NCI-H1436 treated with DMSO at 0.1 percent for 48 hours (cell line): ENCODE results near the gene LRP1B.
"Not testable (repeated sequence)": the region's sequence is repeated elsewhere in the genome, so short reads cannot be mapped to it uniquely, and the experiment has no call there.

ENCODE experiments used
- DNase-seq: peaks from one replicate; lab custom pipeline; 2025; lab: John Stamatoyannopoulos, UW

The LRP1B gene

DNA sequence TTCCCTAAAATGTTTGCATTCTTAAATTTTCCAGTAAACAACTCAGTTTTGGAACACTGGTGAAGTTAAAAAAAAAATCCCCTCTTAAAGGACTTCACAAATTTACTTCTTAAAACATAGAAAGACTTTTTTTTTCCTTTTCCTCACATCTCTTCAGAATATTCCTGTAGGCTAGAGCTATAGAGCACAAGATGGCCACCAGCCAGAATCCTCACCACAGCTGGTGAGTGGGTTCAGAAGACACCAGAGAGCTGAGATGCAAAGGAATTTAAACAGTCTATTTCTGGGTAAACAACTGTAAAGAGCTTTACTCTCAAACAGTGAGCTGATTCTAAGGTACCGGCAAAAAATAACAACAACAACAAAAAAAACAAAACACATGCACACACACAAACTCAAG is 252.8 kb downstream of the LRP1B start:
- no peak for DNase-seq

DNA sequence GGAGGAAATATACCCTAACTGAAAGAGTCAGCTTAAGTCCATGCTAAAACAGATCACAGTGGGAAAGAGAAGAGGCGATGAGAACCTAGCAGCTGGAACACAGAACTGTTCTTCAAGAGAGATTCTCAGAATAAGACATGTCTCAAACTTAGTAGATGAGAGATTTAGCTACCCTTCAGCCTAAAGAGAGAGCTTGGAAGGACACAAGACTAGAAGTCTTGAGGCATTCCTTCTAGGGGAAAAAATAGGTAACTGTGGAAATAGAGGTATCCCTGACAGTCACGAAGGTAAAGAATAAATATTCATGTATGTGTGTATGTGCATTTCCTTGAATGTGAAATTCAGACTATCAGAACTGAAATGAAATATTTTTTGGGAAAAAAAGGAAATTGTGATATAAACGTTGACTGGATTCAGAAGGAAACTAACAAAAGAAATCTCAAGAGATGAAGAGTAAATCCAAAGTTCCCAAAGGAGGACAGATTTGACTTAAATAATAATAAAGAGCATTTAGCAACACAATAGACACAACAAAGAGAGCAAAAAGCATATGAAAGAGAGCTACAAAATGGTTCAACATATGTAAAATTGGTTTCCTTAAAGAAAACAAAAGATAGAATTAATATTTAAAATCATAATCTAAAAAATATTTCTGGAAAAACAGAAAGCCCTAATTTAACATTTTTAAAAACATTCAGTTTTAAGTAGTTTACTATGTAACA is 258.7 kb downstream of the LRP1B start:
- DNase-seq = no peak

DNA sequence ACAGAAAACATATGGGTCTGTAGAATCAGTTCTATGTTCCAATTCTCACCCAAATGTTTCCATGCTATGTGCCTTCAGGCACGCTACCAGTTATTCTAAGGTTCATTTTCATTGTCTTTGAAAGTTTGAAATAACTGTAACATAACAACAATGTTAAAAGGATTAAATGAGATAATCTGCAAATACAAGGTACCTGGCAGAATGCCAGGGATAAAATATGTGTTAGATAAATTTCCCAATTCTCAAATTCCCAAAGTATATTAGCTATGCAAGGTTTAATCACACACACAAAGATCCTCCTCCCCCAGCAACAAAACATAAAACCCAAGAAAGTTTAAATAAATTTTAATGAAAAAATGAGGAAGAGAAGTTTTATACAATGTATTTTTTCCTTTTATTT is 261.2 kb downstream of the LRP1B start:
- no peak for DNase-seq

DNA sequence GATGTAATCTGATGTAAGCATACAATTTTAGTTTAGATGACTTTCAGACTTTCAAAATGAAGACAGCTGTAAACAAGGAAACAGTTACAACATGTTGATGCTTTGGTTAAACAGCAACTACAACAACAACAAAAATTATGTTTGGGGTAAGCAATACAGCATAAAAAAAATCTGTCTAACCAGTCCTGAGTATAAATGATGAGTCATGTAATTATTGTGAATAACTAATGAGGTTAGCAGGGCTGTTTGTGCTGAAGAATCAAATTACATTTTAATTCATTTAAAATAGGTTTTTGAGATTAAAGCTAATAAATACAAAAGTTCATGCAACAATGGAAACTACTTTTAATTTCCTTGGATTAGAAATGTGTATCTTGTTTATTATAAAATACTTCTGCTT is 266.9 kb downstream of the LRP1B start:
- no peak for DNase-seq

DNA sequence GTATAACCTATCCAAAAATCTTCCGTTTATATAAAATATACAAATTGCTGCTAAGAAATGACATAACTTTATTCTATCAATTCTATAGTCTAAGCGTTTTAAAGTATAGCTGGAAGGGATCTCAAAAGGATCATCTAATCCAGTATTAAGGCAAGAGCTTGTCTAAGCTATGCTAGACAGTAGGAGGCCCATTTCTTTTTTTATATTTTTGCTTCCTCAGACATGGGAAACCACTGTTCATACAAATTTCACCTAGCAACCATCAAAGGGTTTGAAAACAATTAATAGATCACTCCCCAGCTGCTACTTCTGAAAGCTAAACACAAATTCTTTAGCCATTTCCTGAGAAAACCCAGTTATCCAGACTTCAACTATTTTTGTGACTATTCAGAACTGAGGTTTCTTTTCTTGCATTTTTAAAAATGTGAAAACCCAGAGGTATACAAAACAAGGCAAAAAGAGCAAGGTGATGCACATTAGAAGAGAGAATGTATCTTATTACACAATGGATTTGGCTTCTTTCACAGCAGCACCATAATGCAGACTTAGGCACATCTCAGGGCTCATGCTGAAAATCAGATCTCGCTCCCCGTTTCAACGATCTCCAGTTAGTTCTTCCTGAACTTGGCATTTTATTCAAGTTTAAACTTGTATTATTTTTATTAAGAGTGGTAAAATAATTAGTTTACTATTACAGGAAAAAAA is 274.4 kb downstream of the LRP1B start:
- DNase-seq = no peak

DNA sequence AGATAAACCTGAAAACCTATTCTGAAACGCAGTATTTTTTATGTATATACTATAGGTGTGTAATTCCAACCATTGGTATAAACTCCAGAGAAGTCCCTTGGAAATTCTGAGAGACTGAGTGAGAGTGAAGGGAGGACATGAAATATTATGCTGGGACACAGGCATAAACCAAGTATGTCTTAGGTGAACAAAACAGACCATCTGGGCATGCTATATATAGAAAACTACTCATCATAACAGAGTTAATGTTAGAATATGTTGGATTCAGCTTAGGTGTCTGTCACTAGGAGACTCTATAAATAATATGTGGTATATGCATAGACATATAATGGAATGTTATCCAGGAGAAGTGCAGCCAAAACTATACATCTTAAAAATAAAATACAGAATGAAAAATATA is 282.6 kb downstream of the LRP1B start:
- DNase-seq = no peak

DNA sequence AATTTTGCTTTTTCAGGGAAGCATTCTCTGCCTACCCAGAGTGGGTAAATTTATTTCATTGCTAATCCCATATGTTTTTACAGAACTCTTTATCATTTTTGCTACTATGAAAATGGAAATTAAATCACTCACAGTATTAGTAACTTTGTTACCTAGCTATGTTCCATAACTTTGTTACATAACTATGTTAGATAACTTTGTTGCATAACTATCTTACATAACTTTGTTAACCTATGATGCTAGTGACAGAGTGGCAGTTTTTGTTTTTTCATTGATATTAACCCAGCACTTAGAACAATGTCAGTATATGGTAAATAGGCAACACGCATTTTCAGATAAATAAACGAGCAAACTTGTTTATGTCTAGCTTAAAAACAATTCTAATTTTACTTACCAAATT is 286.6 kb downstream of the LRP1B start:
- DNase-seq = no peak

DNA sequence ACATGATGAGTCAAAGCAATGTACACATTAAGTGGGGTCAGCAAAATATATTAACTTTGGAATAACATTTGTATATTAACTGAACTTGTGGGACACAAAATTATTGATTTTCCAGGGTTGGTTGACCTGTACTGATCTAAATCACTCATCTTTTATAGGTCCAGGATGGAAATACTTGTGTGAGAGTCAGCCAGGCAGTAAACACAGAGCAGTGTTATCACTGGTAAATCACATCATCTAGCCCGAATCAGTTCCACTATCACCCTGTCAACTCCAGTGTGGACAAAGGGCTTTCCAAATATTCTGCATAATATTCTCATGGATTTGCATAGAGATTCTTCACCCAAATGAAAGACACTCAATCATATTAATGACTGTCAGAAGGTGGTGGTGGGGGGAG is 295.7 kb downstream of the LRP1B start:
- DNase-seq = no peak

DNA sequence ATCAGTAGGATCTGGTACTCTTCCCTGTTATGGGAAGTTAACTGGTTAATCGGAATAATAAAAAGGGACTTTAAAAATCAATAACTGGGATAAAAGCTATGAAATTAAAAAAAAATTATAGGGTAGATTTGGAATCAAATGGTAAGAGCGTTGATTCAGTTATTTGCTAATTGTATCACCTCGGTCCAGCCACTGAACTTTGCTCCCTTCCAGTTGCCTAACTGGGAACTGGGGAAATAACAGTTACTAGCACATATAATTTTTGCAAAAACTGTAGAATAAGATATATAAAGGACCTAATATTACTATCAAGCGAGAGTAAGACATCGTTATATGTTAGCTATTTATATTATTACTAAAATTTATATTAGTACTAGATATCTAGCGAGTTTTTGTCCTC is 302.1 kb downstream of the LRP1B start:
- DNase-seq = no peak

DNA sequence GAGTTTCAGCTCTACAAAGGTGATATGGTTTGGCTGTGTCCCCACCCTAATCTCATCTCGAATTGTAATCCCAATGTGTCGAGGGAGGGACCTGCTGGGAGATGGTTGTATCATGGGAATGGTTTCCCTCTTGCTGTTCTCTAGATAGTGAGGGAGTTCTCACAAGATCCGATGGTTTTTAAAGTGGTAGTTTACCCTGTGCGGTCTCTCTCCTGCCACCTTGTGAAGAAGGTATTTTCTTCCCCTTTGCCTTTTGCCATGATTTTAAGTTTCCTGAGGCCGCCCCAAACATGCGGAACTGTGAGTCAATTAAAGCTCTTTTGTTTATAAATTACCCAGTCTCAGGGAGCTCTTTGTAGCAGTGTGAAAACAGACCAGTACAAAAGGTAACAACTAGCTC is 306.0 kb downstream of the LRP1B start:
- DNase-seq = no peak

DNA sequence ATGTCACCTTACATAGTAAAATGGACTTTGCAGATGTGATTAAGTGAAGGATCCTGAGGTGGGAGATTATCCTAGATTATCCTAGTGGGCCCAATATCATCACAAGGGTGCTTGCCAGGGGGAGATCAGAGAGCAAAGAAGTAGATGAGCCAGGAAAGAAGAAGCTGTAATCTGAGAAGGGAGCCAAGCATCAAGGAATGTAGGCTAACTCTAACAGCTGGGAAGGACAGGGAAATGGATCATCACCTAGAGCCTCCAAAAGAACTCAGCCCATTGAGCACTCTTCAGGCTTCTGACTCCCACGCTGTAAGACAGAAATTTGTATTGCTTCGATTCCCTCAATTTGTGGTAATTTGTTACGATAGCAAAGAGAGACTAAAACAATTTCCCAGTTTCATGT is 309.9 kb downstream of the LRP1B start:
- DNase-seq = no peak

DNA sequence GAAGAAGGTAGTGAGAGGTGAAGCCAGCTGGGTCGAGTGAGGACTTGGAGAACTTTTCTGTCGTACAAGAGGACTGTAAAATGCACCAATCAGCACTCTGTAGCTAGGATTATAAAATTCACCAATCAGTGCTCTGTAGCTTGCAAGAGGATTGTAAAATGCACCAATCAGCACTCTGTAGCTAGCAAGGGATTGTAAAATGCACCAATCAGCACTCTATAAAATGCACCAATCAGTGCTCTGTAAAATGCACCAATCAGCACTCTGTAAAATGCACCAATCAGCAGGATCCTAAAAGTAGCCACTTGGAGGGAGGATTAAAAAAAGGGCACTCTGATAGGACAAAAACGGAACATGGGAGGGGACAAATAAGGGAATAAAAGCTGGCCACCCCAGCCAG is 315.5 kb downstream of the LRP1B start:
- not testable (repeated sequence) for DNase-seq

DNA sequence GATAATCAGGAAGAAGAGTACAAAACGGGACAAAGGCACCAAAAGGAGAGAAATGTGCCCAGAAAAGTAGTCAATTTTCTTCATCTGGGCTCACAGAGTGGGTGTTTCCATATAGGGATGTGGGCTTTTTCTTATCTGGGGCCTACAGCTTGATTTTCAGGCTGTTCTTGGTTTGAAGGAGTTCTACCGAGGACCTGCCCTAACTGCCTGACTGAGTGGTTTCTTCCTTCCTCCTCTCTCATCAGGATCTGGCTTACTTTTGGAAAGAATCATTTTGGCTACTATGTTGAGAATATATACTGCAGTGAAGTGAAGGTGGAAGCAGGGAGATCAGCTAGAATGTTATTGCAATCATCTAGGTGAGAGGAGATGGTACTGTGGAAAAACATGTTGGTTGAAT is 316.7 kb downstream of the LRP1B start:
- DNase-seq = no peak

DNA sequence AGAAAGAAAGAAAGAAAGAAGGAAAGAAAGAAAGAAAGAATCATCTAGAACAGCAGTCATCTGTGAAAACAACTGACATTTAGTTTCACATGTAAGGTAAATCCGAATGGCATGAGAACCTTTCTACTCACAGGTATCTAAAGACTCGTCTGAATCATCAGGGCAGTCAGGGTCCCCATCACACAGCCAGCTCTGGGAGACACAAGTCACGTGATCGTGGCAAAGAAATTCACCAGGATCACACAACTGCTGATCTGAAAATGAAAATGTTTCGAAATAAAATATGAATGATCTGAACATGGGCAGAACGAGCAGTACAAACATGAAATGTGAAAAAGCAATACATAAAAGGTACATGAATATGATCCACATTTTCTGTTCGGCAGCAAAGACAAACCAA is 320.7 kb downstream of the LRP1B start:
- DNase-seq = no peak

DNA sequence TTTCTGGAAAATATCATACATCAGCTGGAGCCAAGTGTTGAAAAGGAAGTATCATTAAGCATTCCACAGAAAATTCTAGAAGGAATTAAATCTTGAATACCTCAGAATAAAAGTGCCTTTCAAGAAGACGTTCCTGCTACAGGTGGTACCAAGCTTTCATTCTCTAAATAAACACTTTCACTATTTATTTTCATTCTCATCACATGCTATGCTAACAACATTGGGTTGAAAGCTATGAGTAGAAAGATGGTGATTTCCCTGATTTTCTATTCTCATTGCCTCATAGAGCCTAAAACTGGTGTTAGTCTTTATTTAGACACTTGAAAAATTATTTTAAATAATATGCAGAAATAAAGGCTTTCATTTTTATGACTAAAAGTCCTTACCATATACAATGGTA is 324.7 kb downstream of the LRP1B start:
- DNase-seq = no peak

DNA sequence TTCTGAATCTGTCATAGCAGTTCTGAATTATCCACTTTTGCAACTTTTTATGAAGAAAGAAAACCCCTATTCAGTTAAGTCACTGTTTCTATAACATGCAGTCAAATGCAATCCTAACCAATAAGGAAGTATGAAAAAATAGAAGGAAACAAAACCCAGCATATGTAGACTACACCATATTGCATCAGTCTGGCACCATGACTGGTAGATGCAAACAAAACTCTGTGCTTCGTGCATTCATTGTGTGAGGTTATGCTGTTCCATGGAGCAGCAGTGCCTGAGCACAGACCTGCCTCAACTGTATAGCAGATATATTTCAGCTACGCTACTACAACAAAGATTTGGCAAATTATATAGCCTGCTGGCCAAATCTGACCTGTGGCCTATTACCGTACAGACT is 325.5 kb downstream of the LRP1B start:
- DNase-seq = no peak

DNA sequence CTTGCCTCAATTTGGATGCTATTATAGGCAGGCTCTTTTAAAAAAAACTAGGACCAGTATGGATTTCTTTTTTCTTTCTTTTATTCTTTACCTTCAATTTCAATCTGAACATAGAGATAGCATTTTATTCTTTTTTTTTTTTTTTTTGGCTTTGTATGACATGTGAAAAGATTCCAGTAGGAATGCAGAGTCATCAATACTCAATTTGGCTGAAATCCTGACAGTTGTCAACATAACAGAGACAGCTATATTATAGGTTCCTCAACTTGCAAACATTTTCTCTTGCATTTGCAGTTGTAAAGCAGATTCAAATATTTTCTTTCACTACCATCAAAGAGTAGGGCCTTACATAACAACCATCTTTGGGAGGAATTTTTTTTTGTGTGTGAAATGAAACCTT is 334.4 kb downstream of the LRP1B start:
- DNase-seq = no peak

DNA sequence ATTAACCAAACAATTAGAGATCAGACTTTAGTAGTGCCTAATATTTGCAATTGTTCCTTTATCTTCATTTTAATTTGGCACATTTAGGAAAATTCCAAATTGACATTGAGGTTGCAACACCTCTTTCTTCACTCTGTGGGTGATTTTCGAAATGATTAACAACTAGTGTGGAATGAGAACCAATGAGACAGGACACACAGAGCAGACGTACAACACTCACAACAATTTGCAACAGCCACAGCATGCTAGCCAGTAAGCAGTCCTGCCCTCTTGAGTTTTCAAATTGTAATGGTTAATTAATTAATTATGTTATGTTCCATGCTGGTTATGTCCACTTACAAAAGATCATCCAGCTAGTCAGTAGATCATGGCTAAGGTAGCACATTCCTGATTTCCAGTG is 339.3 kb downstream of the LRP1B start:
- DNase-seq = no peak

DNA sequence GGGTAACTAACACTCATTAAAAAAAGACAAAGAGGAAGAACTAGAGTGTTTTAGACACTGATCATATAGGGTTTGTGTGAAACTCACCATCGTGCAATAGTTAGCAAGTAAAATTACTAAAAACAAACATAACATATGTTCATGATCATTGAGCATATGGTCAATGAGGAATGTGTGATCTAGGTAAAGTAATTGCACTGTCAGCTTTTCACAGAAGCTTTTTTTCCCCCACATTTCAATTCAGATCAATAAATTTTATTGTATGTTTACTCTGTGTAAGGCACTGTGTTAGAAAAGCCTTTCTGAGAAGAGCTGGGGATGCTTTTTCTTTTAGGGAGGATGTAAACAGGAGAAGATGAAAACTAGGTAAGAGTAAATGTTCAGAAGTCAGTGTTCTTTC is 348.2 kb downstream of the LRP1B start:
- DNase-seq = no peak

DNA sequence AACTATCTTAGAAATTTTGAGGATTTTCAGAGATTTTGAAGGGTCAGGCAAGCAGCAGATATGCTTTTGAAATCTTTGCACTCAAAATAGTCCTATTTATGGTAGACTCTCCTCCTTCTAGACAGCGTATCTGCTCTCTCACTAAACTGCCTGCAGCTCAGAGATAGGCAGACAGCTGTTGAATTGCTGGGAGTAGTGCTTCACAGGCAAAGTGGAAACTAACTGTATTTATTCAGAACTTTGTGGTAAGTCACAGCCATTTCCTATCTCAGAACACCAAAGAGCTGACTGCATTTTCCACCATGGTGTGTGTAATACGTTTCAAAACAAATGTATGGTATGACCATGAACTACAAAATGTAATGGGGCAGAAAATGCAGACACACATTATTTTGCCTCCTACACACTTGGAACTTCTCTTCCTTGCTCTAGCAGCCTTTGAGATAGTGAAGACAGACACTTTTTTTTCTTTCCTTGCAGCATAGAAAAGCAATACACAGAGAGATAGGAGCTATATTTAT is 352.4 kb downstream of the LRP1B start:
- no peak for DNase-seq

DNA sequence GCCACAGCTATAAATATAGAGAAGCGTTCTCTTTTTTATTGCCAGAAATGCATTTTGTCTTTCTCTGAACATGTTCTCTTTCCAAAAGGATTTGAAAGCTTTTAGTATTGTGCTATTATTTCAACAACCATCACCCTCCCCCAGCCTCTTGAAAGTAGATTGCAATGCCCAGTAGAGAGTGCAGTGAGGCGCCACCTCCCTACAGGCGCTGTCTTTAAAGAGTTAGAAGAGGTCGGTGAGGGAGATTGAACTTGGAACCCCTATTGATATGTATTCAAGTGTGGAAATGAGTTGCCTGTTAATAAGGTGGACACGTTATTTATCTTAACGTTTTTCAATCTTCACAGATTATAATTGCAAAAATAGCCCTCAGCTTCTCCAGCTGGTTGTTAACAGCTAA is 360.3 kb downstream of the LRP1B start:
- no peak for DNase-seq

DNA sequence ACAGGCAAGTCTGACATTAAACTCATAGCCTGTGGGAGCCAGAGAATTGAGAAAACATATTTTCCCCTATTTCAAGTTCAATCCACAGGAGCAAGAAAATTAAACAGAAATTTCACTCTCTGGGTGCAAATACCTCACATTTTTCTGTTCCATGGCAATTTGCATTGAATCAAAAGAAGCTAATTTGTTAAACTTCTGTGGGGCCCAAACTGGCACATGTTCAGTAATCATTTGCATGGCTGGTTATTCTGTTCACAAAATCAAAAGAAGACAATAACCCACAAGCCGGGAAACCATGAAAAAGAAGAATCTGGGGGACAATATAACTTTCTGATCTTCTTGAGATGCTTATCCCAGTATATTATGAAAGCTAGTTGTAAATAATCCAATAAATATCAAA is 363.1 kb downstream of the LRP1B start:
- no peak for DNase-seq

DNA sequence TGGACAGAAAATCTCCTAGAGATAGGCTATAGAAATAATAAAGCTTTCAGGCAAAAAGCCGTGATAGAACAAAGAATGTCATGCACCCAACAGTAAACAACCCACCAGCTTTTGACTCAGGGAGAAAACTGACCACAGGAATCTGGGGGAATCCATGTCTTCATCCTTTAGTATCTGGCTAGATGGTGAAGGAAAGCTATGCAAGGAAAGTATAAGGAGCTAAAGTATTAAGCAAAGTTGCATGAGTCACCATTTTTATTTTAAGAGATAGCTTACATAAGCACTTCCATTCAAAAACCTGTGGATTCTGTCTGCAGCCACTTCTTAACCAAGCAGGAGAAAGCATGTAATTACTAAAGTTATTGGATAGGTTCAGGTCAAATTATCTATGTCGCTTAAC is 363.8 kb downstream of the LRP1B start:
- DNase-seq = no peak

DNA sequence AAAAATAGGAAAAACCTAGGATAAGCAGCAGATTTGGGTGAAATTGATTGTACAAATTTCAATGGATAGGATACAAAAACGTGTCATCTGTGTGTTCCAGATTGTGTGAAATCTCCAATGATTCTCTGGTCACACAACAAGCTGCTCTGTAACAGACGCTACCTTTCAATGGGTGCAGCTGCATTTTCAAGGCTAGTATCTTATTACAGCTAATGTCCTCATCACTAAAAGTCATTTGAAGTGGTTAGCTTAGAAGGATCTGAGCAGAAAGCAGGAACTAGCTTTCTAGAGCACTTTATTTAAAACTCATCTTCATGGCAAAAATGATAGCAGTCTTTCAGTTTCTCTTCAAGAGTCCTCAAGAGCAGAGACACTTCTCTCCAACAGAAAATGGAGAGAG is 364.6 kb downstream of the LRP1B start:
- DNase-seq = peak; percentile 75
